ENCODE data around the gene MED4.

The MED4 gene

GRCh38 chr13:48038761-48039160 lies 56.1 kb downstream of the MED4 start:
- in situ Hi-C loops (cut with HindIII; ENCODE audit: low sequenced_read_pairs): no loop called here

- in situ Hi-C loops (cut with HindIII; ENCODE audit: low sequenced_read_pairs): no loop called here
Observed at GRCh38 chr13:48037346-48038173, 57.3 kb downstream of the MED4 start, which contains the start of gene NUDT15. TSS of gene NUDT15 (plus strand) at chr13:48037726. CDS start at chr13:48037747, 21 bp downstream.

GRCh38 chr13:48029859-48030258 lies 65.0 kb downstream of the MED4 start:
- in situ Hi-C loops (cut with HindIII; ENCODE audit: low sequenced_read_pairs): no loop called here

GRCh38 chr13:48028066-48028465 lies 66.8 kb downstream of the MED4 start:
- in situ Hi-C loops (cut with HindIII; ENCODE audit: low sequenced_read_pairs): no loop called here

All from DLD1 (cell line).